ENCODE data around the gene MYH11. TPM values are rescaled to one million over a fixed set of nuclear protein-coding genes. Genes with fewer than 3 reads are reported as not detected.
"Not testable (repeated sequence)": the region's sequence is repeated elsewhere in the genome, so short reads cannot be mapped to it uniquely, and the experiment has no call there.

Gene MYH11
- total RNA-seq, 3 donors from 2014 or later, result 11.7 to 144 (median 96.6) TPM

- intact Hi-C loops (cut with DNase I; ENCODE audit: low total_unique reads), result no loop called here
- H3K27me3 ChIP-seq, result no peaks in the 10 kb centered on the region
- no peaks in the 10 kb centered on the region for H3K36me3 ChIP-seq
- H3K9me3 ChIP-seq, result no peaks in the 10 kb centered on the region
- DNase-seq (ENCODE audit: low spot score in 2 of 2), result peak; percentile 86 to 96
- TF ChIP-seq POLR2AphosphoS5 (IDR thresholded peaks at IDR 0.05) (peak; percentile 93 to 98 (median 97)), POLR2A (IDR thresholded peaks at IDR 0.05) (no peak)
- H3K4me3 ChIP-seq, result peak overlapping the region; percentile 9 to 55 (median 17)
- H3K27ac ChIP-seq, result peak overlapping the region; percentile 94 to 99
- H3K4me1 ChIP-seq, result peaks cover 0 to 5% of the 10 kb centered on the region in 2 donors
Observed at GRCh38 chr16:15672514-15673167, 184.2 kb downstream of the MYH11 start.

- H3K4me1 ChIP-seq; DNase-seq (ENCODE audit: low spot score in 2 of 2); H3K9me3 ChIP-seq; H3K36me3 ChIP-seq; intact Hi-C loops (cut with DNase I; ENCODE audit: low total_unique reads); H3K27me3 ChIP-seq: not testable (repeated sequence)
- Histone ChIP-seq H3K27ac (peak overlapping the region; percentile 94 to 99), H3K4me3 (peak overlapping the region in 1 of 3 donors; percentile 55)
Observed at GRCh38 chr16:15672127-15672513, 184.7 kb downstream of the MYH11 start.

GRCh38 chr16:15671530-15672117 is 185.2 kb downstream of the MYH11 start:
- no peak for TF ChIP-seq POLR2A (IDR thresholded peaks at IDR 0.05)
- Histone ChIP-seq H3K36me3 (no peaks in the 10 kb centered on the region), H3K9me3 (no peaks in the 10 kb centered on the region), H3K27ac (peak overlapping the region; percentile 94 to 99), H3K27me3 (no peaks in the 10 kb centered on the region), H3K4me1 (peaks cover 0 to 5% of the 10 kb centered on the region in 2 donors), H3K4me3 (no peak overlapping the region)
- DNase-seq (ENCODE audit: low spot score in 2 of 2), result no peak
- intact Hi-C loops (cut with DNase I; ENCODE audit: low total_unique reads), result no loop called here

GRCh38 chr16:15667091-15667742 is 189.6 kb downstream of the MYH11 start:
- no peak for DNase-seq (ENCODE audit: low spot score in 2 of 2)
- H3K4me3 ChIP-seq, result no peak overlapping the region
- TF ChIP-seq POLR2A (IDR thresholded peaks at IDR 0.05), result no peak
- no peak for TF ChIP-seq POLR2AphosphoS5 (IDR thresholded peaks at IDR 0.05)
- no peak for TF ChIP-seq CTCF (IDR thresholded peaks at IDR 0.05)
- H3K27ac ChIP-seq, result no peak overlapping the region
- intact Hi-C loops (cut with DNase I; ENCODE audit: low total_unique reads), result no loop called here
- no peaks in the 10 kb centered on the region for H3K9me3 ChIP-seq
- H3K27me3 ChIP-seq, result no peaks in the 10 kb centered on the region
- no peaks in the 10 kb centered on the region for H3K36me3 ChIP-seq
- no peaks in the 10 kb centered on the region for H3K4me1 ChIP-seq

GRCh38 chr16:15665107-15665506 is 191.7 kb downstream of the MYH11 start:
- Histone ChIP-seq H3K4me1 (no peaks in the 10 kb centered on the region), H3K4me3 (no peak overlapping the region), H3K27ac (no peak overlapping the region), H3K27me3 (no peaks in the 10 kb centered on the region), H3K36me3 (no peaks in the 10 kb centered on the region), H3K9me3 (no peaks in the 10 kb centered on the region)
- no peak for DNase-seq (ENCODE audit: low spot score in 2 of 2)
- TF ChIP-seq POLR2A (IDR thresholded peaks at IDR 0.05) (no peak), CTCF (IDR thresholded peaks at IDR 0.05) (no peak), POLR2AphosphoS5 (IDR thresholded peaks at IDR 0.05) (no peak)
- intact Hi-C loops (cut with DNase I; ENCODE audit: low total_unique reads), result no loop called here

GRCh38 chr16:15660203-15660601 is 196.6 kb downstream of the MYH11 start:
- intact Hi-C loops (cut with DNase I; ENCODE audit: low total_unique reads), result no loop called here
- no peak for DNase-seq (ENCODE audit: low spot score in 2 of 2)
- Histone ChIP-seq H3K9me3 (no peaks in the 10 kb centered on the region), H3K4me3 (no peak overlapping the region), H3K27me3 (no peaks in the 10 kb centered on the region), H3K4me1 (no peaks in the 10 kb centered on the region), H3K36me3 (no peaks in the 10 kb centered on the region), H3K27ac (peak overlapping the region; percentile 70 to 82)
- TF ChIP-seq CTCF (IDR thresholded peaks at IDR 0.05) (no peak), POLR2AphosphoS5 (IDR thresholded peaks at IDR 0.05) (no peak), POLR2A (IDR thresholded peaks at IDR 0.05) (no peak)

Measured in breast epithelium (tissue), 4 donors.